HG03159 (cell line): ENCODE results near the gene DYNLT2B.
"Not testable (repeated sequence)": the region's sequence is repeated elsewhere in the genome, so short reads cannot be mapped to it uniquely, and the experiment has no call there.

Source experiments
- ATAC-seq: cut with Tn5 transposase; IDR thresholded peaks from one replicate; pipeline ENCODE4 v1.9.1; 2021; ENCODE audit warnings: mild to moderate bottlenecking, moderate library complexity; ENCODE audit not compliant: unreplicated experiment

DYNLT2B gene

DNA sequence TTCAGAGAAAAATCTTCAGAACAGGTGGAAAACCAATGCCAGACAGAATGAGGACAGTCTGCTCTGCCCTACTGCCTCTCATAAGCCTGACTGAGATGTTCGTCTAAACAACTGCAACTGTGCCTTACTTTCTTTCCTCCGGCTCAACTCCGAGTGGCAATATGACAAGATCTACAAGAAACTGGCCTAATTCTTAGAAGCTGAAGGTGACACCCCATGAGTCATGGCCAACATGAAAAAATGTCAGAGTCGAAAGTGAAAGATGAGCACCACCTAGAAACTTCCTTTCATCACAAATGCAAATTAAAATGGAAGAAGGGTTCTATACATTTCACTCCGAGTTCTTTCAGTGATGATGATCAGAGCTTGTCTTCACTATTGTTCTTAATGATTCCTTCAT, 43.5 kb downstream of the DYNLT2B start:
- ATAC-seq = peak; percentile 70

DNA sequence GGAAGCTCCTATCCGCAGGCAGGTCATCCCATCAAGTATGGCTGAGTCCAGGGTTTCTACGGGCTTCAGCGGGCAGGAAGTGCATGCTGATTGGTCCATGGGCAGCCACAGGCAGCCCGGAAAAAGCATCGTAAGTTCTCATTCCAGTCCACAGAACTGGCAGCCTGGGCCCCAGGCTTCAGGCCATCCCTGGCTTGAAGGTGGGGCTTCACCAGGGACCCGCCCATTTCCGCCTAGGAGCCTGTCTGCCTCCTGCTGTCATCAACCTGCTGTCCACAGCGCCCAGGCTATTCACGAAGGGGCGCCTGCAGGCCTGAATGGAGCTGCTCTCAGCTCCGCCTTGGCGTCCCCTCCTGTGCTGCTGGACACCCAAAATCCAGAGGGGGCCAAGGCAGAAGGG, 44.4 kb downstream of the DYNLT2B start:
- no peak for ATAC-seq

DNA sequence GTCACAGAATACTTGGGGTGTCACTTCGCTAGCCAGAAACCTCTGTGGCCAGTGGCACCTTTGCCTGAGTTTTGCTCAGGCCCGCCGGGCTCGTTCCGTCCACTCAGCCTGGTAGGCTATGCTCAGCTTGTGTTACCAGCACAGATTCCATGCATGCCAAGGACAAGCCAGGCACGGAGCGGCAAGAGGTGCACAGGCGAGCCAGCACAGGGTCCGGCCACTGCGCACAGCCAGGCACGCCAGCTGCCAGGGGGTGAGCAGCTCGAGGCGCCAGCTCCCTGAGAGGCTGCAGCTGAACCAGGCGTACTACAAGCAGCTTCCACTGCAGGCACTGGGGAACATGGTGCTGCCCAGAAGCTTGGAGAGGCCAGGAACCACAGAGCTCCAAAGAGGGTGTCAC, 45.2 kb downstream of the DYNLT2B start:
- ATAC-seq = no peak

DNA sequence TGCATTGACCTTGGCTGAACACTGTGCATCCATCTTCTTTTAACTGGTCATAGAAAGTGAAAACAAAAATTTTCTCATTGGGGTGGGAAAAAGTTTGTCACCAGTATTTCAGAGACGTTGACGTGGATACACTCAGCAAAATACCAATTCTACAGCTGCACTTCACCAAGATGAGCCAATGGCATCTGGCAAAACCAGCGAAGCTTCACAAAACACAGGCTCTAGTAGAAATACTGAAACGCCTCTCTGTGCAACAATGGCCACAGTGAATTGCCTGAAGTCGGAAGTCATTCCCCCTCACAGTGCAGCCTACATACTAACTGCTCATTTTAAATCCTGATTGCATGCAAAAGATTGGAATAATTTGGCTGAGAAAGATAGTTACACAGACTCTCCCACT, 47.5 kb downstream of the DYNLT2B start:
- ATAC-seq = no peak

DNA sequence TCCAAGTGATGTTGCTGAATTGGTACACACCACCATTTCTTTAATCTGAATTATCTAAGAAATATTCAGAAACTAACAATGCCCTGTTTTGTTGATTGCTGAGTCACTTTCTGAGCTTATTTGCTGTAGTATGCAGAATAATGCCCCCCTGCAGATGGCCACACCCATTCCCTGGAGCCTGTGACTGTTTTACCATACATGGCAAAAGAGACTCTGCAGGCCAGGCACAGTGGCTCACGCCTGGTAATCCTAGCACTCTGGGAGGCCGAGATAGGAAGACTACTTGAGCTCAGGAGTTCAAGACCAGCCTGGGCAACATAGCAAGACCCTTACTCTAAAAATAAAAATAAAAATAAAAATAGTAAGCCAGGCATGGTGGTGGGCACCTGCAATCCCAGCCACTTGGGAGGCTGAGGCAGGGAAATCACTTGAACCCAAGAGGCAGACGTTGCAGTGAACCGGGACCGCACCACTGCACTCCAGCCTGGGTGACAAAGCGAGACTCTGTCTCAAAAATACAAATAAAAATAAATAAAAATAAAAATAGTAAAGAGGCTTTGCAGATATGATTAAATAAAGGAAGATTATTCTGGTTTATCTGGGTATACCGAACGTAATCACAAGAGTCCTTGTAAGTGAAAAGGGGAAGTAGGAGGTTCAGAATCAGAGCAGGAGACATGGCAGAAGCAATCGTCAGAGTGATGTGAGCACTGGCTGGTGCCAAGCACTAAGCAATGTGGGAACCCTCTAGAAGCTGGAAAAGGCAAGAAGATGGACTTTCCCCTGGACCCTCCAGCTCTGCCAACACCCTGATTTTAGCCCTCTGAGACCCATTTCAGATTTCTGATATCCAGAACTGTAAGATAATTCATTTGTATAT, 49.5 kb downstream of the DYNLT2B start:
- no peak for ATAC-seq

DNA sequence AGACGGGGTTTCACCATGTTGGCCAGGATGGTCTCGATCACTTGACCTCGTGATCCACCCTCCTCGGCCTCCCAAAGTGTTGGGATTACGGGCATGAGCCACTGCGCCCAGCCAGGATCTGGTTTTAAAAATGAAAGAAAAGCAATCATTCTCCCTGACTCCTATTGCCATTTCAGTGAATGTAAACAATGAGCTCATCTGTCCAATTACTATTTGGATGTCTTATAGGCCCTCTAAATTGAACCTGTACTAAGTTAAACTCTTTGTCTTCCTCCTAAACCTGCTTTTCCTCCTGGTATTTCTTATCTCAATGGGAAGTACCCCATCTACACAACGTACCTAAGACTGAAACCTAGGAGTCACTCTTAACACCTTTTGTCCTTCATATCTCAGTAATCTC, 54.2 kb downstream of the DYNLT2B start:
- no peak for ATAC-seq

DNA sequence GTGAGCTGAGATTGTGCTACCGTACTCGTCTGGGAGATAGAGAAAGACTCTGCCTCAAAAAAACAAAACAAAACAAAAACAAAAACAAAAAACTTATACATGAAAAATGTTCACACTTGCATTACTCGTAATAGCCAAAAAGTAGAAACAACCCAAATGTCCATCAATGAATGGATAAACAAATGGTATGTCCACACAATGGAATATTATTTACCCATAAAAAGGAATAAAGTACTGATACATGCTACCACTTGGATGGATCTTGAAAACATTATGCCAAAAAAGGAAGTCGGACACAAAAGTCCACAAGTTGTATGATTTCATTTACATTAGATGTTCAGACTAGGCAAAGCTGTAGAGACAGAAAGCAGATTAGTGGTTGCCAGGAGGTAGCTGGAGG, 57.3 kb downstream of the DYNLT2B start:
- ATAC-seq = no peak

DNA sequence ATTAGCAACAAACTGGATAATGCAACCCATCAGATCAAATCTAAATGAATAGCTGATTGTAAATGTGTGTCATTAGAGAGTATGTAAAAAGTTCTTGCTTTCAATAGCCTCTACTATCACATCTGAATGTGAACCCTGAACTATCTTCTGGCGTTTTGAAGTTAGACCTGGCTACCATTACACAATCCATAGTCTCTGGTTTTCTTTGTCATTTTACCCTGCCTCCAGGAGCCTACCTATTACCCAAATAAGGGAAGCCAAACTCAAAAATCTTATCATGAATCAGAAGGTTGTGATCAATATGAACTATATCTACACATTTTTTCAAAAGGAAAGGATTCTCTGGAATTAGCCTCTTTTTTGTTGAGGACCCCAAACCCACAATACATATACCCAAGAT, 62.3 kb downstream of the DYNLT2B start:
- ATAC-seq = no peak

DNA sequence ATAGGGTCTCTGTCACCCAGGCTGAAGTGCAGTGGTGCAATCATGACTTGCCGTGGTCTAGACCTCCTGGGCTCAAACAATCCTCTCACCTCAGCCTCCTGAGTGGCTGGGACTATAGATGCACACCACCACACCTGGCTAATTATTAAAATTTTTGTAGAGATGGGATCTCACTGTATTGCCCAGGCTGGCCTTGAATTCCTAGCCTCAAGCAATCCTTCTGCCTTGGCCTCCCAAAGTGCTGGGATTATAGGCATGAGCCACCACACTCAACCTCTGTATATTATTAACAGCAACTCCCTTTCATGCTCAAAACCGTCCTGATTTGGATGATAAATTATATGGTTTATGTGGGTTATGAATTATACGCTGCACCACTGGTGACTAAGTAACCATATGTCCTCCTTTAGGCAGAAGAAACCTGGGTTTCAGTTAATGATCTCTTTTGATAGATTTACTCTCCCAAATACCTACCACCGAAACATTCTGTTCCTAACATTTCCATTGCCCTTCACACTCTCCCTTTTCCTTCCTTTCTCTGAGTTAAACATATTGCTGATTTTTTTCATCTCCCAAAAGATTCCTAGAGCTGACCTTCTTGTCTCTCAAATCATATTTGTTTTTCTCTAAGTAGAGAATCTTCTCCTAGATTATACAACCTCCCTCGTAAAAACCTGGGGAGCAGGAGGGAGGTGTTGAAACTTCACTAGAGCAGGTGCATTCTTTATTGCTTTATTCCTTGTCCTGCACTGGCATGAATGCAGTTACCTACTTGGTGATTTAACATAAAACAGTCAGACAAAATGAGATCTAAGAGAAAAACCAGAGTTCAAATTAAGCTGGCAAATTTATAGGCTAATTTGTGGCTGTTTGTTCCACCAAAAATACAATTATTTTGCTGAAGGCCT, 63.4 kb downstream of the DYNLT2B start:
- ATAC-seq = no peak

DNA sequence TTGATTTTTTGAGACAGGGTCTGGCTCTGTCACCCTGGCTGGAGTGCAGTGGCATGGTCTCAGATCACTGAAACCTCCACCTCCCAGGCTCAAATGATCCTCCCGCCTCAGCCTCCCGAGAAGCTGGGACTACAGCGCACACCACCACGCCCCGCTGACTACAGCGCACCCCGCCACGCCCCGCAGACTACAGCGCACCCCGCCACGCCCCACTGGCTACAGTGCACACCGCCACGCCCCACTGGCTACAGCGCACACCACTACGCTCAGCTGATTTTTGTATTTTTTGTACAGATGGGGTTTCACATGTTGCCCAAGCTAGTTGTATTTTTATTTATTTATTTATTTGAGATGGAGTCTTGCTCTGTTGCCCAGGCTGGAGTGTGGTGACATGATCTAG, 66.1 kb downstream of the DYNLT2B start:
- no peak for ATAC-seq

DNA sequence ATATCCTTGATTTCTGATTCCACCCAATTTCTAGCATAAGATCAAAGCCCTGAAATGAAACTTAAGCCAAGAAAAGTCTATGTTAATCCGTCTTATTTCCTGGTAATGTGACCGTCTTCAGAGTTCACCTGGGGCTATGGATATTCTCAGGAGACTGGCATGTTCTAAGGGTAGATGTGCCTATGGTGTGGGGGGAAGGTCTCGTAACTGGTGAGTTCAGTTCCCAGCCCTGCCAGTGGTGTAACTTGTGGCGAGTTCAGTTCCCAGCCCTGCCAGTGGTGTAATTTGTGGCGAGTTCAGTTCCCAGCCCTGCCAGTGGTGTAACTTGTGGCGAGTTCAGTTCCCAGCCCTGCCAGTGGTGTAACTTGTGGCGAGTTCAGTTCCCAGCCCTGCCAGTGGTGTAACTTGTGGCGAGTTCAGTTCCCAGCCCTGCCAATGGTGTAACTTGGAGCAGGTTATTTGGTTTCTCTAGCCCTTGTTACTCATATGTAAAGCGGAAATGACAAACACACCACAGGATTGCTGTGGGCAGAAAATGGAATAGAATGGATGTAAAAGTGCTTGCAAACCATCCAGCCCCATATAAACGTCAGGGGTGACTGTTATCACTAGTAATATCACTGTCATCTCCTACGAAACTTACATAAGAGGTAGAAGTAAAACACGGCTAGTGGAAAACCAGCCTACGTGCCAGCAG, 71.3 kb downstream of the DYNLT2B start:
- no peak for ATAC-seq

DNA sequence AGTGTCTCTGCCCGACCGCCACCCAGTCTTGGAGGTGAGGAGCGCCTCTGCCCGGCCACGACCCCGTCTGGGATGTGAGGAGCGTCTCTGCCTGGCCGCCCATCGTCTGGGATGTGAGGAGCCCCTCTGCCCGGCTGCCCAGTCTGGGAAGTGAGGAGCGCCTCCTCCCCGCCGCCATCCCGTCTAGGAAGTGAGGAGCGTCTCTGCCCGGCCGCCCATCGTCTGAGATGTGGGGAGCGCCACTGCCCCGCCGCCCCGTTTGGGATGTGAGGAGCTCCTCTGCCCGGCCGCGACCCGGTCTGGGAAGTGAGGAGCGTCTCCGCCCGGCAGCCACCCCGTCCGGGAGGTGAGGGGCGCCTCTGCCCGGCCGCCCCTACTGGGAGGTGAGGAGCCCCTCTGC, 73.9 kb downstream of the DYNLT2B start:
- not testable (repeated sequence) for ATAC-seq

DNA sequence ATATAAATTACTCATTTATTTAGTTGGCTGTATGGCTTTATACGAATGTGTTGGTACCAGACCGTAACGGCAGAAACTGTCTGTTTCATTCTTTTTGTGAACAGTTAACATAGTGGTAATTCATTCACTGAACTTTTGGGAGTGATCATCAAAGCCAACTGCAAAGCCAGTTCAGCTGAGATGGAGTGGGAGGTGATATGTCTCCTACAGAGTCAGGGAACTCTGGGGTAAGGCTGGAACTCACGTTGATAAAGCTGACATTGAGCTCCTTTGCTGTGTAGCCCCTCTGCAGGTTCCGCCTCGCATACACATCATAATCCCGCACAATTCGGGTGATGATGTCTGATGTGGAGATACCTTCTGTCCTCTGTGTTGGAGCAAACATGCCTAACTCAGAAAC, 76.3 kb downstream of the DYNLT2B start:
- no peak for ATAC-seq
